Stimulated activated CD4-positive, alpha-beta T cell treated with anti-CD3 and anti-CD28 coated beads, TNF-alpha, amount 100 ng/mL, for 48 hours (primary cell): ENCODE data around the gene ANXA11.

Experiments used
- DNase-seq, 3 donors: peaks; one replicate each; pipeline ENCODE4 v3.0.0-alpha.2; 2020; ENCODE audit warnings: low read depth in 3 of 3

Gene ANXA11

DNA sequence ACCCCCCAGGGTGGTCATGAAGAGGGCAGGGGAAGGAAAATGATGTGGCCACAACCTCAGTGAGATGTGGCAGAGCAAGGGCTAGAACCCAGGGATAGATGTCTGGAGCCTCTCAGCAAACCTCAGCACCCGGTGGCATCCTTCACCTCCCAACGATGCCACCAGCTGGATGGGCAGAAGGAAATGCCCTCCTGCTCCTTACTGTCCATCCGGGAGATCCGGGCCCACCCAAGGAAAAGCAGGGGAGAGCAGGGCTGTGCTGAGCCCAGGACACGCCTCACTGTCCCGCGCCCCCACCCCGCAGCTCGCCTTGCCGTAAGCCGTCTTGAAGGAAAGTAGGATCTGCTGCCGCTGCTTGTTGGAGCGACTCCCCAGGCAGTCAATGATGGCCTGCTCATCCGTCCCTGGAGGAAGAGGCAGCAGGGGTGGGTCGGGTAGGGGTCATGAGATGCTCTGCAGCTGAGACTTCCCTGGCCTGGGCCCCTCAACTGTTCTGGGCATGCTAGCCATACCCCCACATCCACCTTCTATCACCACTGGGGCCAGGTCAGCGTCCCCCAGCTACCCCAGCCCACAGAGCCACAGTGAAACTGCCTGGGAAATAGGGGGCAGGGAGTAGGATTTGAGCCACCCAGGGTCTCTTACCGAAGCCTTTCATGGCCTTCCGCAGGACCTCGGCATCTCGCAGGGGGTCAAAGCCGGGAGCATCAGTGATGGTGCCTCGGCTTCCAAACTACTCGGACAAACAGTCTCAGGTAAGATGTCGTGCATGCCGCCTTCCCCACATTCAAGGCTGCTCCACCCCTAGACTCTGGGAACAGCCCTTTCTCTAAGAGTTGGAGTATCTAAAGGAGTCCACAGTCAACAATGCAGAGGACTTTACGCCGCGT is 38.5 kb downstream of the ANXA11 start:
- DNase-seq: no peak

DNA sequence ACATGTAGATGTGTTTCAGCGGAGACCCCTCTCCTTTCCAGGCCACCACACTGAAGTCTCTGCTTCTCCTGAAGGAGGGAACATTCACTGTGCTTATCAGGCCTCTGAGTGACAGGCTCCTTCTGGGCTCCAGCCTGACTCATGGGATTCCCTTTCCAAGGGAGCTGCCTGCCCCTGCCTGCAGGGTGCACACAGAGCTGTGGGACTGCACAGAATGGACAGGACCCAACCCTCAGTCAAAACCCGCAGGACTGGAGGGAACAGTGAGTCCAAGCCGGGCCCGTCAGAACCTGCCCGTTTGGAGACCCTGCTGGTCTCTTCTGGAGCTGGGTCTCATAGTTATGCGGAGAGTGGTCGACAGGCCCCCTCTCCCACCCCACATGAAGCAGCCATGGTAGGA is 40.2 kb downstream of the ANXA11 start:
- no peak for DNase-seq

GRCh38 chr10:80164596-80164995 is 40.7 kb downstream of the ANXA11 start:
- DNase-seq: no peak

GRCh38 chr10:80163741-80164341 is 41.5 kb downstream of the ANXA11 start:
- no peak for DNase-seq

- DNase-seq: no peak
Observed at GRCh38 chr10:80161321-80162083, 43.8 kb downstream of the ANXA11 start.

- no peak for DNase-seq
Observed at GRCh38 chr10:80160361-80161320, 44.7 kb downstream of the ANXA11 start.

GRCh38 chr10:80159166-80159873 is 46.0 kb downstream of the ANXA11 start:
- DNase-seq: no peak

DNA sequence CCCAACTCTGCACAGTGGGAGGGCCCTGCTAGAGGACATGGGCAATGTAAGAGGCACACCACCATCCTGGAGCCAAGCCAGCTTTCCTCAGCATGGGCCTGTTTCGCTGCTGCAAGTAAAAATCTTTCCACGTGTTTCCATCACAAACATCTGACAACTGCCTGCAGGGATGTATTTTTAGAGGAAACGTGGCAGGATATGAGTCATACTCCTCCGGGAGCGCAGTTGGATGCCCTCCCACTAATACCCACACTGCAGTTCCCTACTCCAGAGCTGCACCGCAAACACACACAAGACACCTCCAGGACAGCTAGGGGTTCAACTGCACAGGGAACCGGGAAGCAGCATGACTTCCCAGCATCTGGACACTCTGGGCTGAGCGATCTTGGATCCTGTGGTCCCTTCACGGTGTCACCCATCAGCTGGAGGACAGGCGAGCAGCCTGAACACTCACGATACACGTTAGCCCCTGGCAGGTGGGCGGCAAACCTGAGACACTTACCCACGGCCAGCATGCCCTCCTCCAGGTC is 46.7 kb downstream of the ANXA11 start:
- no peak for DNase-seq

DNA sequence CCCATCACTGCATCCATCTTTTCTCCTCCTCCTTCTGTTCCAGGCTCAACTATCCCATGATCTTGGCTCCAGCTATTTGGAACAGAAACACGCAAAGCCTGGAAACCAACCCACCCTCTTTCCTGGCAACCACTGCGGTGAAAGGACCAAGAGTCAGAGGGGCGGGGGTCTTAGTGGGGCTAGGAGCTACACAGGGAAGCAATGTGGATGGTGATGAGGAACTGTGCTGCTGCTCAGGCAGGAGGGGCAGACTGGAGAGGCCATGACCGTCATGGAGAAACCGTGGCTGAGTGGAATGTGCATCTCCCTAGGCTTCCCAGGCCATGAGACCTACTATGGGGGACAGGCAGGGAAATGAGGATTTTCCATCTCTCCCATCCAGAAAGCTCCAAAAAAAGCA is 47.2 kb downstream of the ANXA11 start:
- DNase-seq: no peak

DNA sequence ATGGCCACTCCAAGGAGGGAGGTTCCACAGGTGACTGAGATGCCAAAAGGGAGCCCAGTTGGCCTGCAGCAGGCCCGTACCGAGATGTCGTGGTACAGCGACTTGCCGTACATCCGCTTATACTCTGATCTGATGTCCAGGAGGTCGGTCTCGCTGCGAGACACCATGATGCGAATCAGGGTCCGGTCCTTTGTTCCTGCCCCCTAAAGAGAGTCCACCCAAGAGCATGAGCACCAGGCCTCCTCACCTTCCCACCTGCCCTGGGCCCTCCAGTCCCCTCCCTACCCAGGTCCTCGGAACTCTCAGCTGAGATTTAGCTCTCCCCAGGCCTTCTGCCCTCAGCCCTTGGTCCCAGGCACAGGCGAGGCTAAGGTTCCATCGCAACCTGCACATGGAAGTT is 47.8 kb downstream of the ANXA11 start:
- no peak for DNase-seq

DNA sequence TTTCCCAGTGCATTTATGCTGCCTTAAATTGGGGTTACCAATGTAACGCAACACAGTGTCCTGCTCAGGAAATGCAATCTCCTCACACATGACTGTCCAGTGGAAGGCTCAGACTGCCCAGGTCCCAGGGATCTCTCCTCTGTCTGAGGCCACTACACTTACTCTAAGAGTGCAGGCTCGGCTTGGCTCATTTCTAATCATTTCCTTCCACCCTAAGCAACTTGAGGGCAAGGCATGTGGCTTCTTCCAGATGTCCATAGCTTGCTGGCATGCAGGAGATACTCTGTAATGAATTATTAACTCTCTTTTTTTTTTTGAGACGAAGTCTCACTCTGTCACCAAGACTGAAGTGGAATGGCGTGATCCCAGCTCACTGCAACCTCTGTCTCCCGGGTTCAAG is 49.1 kb downstream of the ANXA11 start:
- no peak for DNase-seq

- no peak for DNase-seq
Observed at GRCh38 chr10:80155696-80156215, 49.6 kb downstream of the ANXA11 start.

- DNase-seq: no peak
Observed at GRCh38 chr10:80154978-80155695, 50.2 kb downstream of the ANXA11 start.

DNA sequence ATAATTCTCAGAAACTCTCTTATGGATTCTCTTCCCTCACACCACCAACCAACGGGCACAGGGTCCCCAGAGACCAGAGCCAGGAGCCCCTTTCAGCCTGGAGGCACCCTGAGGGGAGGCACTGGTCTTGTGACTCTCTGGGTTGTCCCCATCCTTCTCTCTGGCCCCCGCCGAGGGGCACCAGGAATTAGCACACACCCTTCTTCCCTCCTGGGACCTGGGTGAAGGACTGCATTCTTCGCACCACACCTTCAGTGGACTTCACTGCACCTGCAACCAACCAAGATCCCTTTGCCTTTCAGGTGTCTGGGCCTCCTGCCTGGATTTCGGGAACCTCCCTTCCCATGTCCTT is 50.7 kb downstream of the ANXA11 start:
- DNase-seq: no peak

DNA sequence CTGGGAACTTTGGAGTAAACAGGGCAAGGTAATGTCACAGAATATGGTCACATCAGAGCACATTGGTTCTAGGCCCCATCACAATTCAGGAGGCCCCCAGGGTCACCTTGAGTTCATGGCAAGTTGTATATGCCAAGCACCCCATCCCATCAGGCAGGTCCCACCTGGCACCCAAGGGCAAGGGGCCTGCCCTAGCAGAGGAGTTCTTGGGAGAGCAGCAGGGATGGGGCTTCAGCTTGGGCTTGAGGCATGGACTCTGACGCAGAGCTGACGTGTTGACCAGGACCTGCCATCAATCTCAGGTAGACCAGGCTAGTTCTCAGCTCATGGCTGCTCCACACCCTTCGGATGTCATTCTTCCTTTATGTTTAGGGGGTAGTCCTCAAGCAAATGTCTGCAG is 51.9 kb downstream of the ANXA11 start:
- DNase-seq: no peak

DNA sequence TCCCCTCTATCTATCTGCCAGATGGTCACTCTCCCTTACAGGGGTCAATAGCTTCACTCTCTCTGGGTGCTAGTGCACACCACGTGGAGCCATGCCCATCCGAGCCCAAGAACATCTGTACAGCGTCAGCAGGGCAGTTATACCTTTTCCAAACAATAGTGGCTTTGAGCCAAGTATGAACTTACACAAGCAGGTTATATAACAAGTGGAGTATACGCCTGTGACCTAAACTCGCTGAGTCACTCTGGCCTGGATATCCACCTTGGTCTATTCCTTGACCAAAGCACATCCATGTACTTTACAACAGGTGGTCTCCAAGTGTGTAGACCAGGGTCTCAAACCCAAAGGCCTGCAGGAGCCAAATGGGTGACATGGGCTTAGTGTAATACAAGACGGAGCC is 52.5 kb downstream of the ANXA11 start:
- DNase-seq: no peak

DNA sequence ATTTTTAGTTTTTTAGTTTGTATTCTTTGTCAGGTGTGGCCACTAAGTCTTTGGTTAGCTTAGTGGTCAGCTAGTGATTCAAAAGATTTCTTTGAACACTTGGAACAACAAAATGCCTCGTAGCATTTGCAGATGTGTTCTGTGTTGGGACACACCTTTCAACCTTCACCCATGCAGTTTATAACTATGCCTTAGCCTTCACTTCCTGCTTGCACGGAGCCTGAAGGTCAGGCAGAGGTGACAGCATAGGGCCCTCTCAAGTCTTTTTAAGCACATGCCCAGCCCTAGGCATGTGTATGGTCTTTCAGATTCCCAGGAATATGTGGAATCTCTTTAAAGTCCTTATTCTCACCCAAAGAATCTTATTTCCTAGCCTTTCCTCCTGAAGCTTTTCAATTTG is 55.2 kb downstream of the ANXA11 start:
- DNase-seq: no peak

- DNase-seq: no peak
Observed at GRCh38 chr10:80149123-80149522, 56.2 kb downstream of the ANXA11 start.

- no peak for DNase-seq
Observed at GRCh38 chr10:80148166-80148805, 57.1 kb downstream of the ANXA11 start.
